ENCODE measurements around the gene ETFA.
A peak's percentile ranks its signal among the peaks of the same experiment; 100 is the strongest.

ETFA gene

DNA sequence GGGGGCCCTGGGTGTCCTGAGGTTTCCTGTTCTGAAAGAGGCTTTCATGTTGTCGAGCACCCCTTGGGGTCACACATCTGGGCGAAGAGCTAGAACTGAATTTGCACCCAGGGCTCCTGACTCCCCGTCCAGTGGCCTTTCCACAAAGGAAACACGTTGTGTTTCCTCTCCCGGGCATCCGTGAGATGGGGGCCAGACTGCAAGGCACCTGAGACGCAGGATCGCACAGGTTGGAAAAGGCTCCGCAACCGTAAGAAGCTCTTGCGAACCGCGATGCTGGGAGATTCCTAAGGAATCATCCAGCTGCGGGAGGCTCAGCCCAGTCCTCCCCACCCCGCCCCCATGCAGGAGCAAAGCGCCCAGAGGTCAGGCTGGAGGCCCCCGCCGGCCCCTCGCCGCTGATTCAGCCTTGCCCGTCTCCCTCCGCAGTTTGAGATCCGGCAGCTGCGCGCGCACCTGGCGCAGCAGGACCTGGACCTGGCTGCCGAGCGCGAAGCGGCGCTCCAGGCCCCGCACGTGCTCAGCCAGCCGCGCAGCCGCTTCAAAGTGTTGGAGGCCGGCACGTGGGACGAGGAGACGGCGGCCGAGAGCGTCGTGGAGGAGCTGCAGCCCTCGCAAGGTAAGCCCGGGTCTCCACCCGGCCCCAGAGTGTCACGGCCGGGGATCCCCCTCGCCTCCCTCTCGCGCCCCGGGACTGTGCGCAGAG lies 119.6 kb downstream of the ETFA start:
- no peak for DNase-seq

- DNase-seq, result peak; percentile 49
Observed at GRCh38 chr15:76190751-76191538, 120.3 kb downstream of the ETFA start.

GRCh38 chr15:76190070-76190564 lies 121.2 kb downstream of the ETFA start:
- no peak for DNase-seq

DNA sequence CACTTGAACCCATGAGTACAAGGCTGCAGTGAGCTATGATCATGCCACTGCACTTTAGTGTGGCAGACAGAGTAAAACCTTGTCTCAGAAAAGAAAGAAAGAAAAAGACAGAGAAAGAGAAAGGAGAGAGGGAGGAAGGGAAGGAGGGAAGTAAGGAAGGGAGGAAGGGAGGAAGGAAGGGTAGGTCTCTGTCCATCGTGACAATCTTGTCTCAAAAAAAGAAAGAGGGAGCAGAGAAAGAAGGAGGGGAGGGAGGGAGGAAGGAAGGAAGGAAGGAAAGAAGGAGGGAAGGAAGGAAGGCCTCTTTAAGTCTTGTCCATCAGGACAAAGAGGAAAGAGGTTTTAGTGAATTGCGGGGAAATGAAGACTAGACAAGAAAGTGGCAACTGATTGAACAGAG lies 122.2 kb downstream of the ETFA start:
- no peak for DNase-seq

- DNase-seq, result no peak
Observed at GRCh38 chr15:76187163-76187562, 124.1 kb downstream of the ETFA start.

GRCh38 chr15:76185716-76186115 lies 125.6 kb downstream of the ETFA start:
- DNase-seq, result peak; percentile 19

DNA sequence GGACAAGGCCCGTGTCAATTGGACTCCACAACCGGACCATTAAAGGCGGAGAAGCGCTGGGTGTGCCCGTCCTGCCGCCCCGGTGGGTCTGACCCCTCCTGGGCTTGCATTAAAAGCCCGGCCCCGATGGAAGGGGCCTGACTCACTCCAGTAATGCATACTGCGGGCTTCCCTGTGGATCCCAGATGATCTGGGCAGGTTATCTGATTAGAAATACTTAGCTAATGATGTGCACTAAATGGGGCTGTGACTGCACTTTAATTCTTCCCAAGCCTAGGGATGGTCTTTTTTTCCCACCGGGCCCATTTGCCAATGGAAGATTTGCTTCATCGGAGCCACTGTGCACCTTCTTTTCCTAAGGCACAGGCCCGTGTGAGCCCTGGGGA lies 126.6 kb downstream of the ETFA start:
- DNase-seq, result no peak

GRCh38 chr15:76183930-76184649 lies 127.2 kb downstream of the ETFA start:
- no peak for DNase-seq

GRCh38 chr15:76181705-76182107 lies 129.6 kb downstream of the ETFA start:
- DNase-seq, result no peak

DNA sequence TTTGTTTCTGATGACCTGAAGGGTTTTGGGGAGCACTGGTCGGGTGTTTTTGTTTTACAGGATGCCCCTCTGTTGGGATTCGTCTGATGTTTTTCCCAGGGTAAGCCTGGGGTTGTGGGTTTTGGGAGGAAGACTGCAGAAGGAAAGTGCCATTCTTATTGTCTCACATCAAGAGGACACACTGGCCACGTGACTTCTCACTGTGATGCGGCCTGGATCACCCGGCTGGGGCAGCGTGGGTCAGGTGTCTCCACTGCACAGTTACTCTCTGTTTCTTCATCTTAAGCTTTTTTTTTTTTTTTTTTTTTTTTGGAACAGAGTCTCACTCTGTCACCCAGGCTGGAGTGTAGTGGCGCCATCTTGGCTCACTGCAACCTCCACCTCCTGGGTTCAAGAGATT lies 130.9 kb downstream of the ETFA start:
- no peak for DNase-seq

- no peak for DNase-seq
Observed at GRCh38 chr15:76179023-76179422, 132.2 kb downstream of the ETFA start.

- DNase-seq, result no peak
Observed at GRCh38 chr15:76178296-76179000, 132.8 kb downstream of the ETFA start.

DNA sequence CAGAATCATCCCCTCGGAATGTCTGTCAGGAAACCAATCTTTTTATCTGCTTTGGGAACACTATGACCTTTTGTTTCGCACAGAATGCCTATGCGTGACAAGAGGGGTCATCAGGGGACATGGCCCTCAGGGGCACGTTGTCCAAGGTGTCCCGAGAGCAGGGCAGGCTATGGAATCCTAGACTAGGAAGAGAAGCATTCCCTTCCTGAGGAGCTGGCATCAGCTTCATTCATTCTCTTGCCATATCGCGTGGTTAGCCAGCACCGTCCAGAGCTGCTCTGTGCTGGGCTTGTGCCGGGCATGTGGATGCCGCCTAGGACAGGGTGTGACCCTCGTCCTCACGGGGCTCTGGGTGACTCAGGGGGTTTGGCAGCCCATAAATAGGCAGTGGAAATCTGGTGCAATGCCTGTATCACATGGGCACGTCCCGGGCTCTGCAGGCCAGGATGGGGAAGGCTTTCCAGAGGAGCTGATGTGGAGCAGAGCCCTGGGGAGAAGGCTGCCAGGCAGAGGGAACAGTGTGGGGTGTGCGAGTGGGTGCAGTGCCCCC lies 133.7 kb downstream of the ETFA start:
- no peak for DNase-seq

DNA sequence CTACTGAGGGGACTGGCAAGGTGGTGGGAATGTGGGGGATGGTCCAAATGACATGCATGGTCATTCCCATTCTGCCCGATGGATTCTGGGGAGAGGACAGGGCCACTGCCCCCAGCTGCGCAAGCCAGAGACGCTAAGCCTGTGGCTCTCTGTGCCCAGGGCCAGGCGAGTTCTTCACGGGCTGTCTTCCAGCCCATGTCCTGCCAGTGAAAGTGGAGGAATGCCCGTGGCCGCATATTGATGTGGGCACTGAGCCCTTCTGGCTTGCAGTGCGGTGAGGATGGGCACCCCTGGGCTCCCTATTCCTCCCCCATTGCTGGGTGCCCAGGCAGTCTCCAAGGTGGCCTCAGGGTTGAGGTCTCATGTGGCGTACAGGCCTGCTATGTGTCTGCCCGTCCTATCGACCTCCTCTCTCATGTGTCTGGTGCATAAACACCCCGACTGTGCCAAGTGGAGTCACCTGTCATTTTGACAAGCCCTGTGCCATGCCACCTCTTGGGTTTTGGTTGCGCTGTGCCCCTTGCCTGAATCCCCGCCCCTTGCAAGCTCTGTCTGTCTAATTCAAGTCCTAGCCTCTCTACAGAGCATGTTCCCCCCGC lies 134.7 kb downstream of the ETFA start:
- no peak for DNase-seq

- DNase-seq, result no peak
Observed at GRCh38 chr15:76176059-76176458, 135.2 kb downstream of the ETFA start.

- no peak for DNase-seq
Observed at GRCh38 chr15:76175442-76175841, 135.8 kb downstream of the ETFA start.

- DNase-seq, result no peak
Observed at GRCh38 chr15:76174654-76175053, 136.6 kb downstream of the ETFA start.

DNA sequence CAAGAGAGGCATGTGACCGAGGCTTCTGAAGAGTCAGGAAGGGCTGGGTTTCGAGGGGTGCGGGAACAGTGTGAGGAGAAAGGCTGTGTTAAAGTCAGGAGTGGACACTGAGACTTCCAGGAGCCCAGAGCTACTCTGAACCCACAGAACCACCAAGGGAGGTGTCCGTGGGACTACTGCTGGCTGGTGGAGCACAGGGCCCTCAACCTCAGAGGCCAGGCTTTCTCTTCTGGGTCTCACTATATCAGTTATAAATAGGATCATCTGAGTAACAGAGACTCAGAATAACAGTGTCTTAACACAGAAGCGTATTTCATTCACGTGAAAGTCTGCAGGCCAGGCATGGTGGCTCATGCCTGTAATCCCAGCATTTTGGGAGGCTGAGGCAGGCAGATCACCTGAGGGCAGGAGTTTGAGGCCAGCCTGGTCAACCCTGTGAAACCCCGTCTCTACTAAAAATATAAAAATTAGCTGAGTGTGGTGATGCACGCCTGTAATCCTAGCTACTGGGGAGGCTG lies 137.9 kb downstream of the ETFA start:
- no peak for DNase-seq

- DNase-seq, result no peak
Observed at GRCh38 chr15:76172782-76173181, 138.5 kb downstream of the ETFA start.

- DNase-seq, result no peak
Observed at GRCh38 chr15:76169911-76170800, 141.1 kb downstream of the ETFA start.

GRCh38 chr15:76169018-76169417 lies 142.3 kb downstream of the ETFA start:
- DNase-seq, result no peak
